ENCODE results near the gene GRID1. TPM values are rescaled to one million over a fixed set of nuclear protein-coding genes. Genes with fewer than 3 reads are reported as not detected.

GRID1 gene
- total RNA-seq, 1 donor from 2014 or later: 1.1 TPM

- H3K36me3 Mint-ChIP-seq (ENCODE audit: low read depth): no peaks in the 10 kb centered on the region
- no peak overlapping the region for H3K4me3 Mint-ChIP-seq
- no peaks in the 10 kb centered on the region for H3K9me3 Mint-ChIP-seq
- no peak for DNase-seq (ENCODE audit: low read depth, low spot score)
- TF ChIP-seq CTCF (conservative IDR thresholded peaks at IDR 0.05): no peak
- H3K27me3 Mint-ChIP-seq (ENCODE audit: low read depth): no peaks in the 10 kb centered on the region
- H3K4me1 Mint-ChIP-seq: peaks cover 3% of the 10 kb centered on the region
- no peak overlapping the region for H3K27ac Mint-ChIP-seq (ENCODE audit: unreplicated experiment)
These were observed 25.2 kb downstream of the GRID1 start for GRCh38 chr10:86341361-86341811.

DNA sequence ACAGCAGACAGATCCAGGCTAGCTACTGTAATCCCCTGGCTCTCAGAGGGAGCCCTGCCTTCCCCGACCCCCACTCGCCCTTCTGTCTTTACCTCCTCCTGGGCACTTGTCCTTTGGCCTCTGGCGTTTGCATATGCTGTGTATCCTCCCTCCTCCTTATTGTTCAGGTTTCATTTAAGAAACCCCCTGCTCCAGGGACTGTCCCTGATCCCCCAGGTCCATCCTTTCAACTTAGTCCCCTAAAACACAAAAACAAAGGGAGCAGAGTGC is 25.7 kb downstream of the GRID1 start:
- Mint-ChIP-seq H3K4me1 (peaks cover 3% of the 10 kb centered on the region), H3K9me3 (no peaks in the 10 kb centered on the region), H3K4me3 (no peak overlapping the region), H3K36me3 (ENCODE audit: low read depth) (no peaks in the 10 kb centered on the region), H3K27ac (ENCODE audit: unreplicated experiment) (no peak overlapping the region), H3K27me3 (ENCODE audit: low read depth) (no peaks in the 10 kb centered on the region)
- no peak for TF ChIP-seq CTCF (conservative IDR thresholded peaks at IDR 0.05)
- DNase-seq (ENCODE audit: low read depth, low spot score): no peak

DNA sequence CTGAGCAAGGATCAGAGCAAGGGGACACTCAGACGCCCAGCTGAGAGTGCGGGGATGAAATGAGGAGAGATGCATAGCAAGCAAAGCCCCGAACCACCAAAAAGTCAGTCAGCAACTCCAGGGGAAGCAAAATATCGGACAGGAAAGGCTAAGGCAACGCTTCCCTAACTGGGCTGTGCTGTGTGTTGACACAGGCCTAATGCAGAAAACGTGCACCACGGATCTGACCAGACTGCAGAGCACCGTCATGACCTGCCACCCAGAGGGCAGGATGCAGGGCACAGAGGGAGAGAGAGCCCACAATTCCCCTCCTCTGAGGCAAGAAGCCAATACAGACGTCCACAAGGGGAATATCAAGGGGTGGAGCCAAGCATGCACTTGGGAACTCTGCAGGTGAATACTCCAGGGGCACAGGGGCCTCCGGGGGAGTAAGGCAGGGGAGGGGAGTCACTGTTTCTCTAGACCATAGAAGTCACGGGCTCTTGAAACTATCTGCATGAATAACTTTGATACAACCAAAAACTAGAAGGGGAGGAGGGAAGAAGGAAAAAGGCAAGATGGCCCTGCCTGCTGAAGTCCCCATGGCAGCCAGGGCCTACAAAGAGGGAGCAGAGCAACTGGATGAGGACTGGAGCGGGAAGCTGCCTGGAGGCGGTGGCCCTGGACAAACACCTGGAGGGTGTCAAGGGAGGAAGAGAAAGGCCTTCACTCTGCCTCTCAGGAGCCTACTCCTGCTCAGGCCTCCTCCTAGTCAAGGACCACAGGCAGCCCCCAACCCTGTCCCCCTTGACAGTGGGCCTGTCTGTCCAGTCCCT is 26.2 kb downstream of the GRID1 start:
- Mint-ChIP-seq H3K4me1 (peaks cover 3% of the 10 kb centered on the region), H3K27ac (ENCODE audit: unreplicated experiment) (no peak overlapping the region), H3K9me3 (no peaks in the 10 kb centered on the region), H3K36me3 (ENCODE audit: low read depth) (no peaks in the 10 kb centered on the region), H3K27me3 (ENCODE audit: low read depth) (no peaks in the 10 kb centered on the region), H3K4me3 (no peak overlapping the region)
- TF ChIP-seq CTCF (conservative IDR thresholded peaks at IDR 0.05): no peak
- no peak for DNase-seq (ENCODE audit: low read depth, low spot score)

DNA sequence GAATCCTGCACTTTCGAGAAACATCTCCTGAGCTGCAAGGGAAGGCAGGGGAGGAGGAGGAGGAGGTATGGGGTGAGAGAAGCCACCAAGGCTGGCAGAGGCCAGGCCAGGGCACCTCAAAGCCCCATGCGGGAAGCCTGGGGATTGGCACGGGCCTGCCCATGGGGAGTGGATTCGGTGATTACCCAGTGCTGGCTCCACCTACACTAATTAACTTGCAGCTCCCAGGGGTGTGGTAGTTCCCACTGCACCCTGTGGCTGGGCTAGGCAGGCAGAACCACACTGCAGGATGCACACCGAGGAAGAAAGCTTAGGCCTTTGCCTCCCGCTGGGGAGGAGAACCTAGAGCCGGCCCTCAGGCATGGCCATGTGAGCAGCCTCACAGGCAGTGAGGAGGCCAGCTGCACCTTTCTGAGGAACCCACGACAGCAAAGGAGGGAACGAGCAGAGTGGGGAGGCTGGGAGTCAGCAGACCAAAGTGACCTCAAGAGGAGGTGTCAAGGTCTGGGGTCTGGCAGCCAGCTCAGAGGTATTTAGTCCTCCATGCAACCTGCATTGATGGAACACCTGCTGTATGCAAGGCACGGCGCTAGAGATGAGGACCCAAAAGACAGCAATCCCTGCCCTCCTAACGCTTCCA is 27.2 kb downstream of the GRID1 start:
- DNase-seq (ENCODE audit: low read depth, low spot score): no peak
- Mint-ChIP-seq H3K27ac (ENCODE audit: unreplicated experiment) (no peak overlapping the region), H3K9me3 (no peaks in the 10 kb centered on the region), H3K4me3 (no peak overlapping the region), H3K36me3 (ENCODE audit: low read depth) (no peaks in the 10 kb centered on the region), H3K27me3 (ENCODE audit: low read depth) (peaks cover 2% of the 10 kb centered on the region), H3K4me1 (peaks cover 3% of the 10 kb centered on the region)
- TF ChIP-seq CTCF (conservative IDR thresholded peaks at IDR 0.05): no peak

DNA sequence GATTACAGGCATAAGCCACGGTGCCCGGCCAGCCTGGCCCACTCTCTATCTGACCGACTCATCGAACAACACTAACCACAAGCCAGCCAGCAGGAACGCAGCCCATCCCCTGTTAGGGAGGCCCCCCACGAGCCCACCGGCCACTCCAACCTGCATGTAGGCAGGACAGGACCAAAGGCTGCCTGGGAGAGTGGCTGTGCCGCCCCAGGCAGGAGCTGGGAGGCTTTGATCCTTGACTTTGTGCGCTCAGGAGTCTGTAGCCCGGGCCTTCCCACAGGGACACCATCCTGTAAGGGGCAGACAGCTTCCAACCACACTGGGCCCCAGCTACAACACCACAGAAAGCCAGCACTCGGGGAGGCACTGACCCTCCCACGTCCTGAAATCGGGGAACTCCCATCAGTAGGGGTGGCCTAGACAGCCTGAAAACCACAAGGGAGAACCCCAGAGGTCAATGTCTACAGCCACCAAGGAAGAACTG is 29.4 kb downstream of the GRID1 start:
- H3K36me3 Mint-ChIP-seq (ENCODE audit: low read depth): no peaks in the 10 kb centered on the region
- H3K4me3 Mint-ChIP-seq: no peak overlapping the region
- no peak overlapping the region for H3K27ac Mint-ChIP-seq (ENCODE audit: unreplicated experiment)
- peaks cover 3% of the 10 kb centered on the region for H3K4me1 Mint-ChIP-seq
- H3K9me3 Mint-ChIP-seq: no peaks in the 10 kb centered on the region
- H3K27me3 Mint-ChIP-seq (ENCODE audit: low read depth): peaks cover 10% of the 10 kb centered on the region
- no peak for TF ChIP-seq CTCF (conservative IDR thresholded peaks at IDR 0.05)
- no peak for DNase-seq (ENCODE audit: low read depth, low spot score)

Measured in neural crest cell (in vitro differentiated cells).